ENCODE results near the gene KCNMA1. TPM values are rescaled to one million over a fixed set of nuclear protein-coding genes. Genes with fewer than 3 reads are reported as not detected.

Gene KCNMA1
- total RNA-seq, 1 experiment from 2014 or later = 20.7 TPM

DNA sequence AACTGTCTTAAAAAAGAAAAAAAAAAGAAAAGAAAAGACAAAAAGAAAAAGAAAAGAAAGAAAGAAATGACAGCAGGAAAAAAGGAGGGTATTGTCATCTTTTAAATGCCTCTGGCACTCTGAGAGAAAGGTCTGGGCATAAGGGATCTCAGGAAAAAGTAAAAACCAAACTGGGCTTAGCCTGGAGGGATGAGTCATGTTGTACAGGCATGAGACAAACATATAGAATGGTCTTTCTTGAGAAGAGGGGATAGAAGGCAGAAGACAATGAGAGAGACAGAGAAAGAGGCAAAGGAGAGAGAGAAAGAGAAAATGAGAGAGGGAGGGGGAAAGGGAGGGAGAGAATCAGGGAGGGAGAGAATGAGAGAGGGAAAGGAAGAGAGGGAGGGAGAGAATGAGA is 32.3 kb upstream of the KCNMA1 start:
- Mint-ChIP-seq H3K27me3 (ENCODE audit: insufficient read depth, unreplicated experiment) (peaks cover 6% of the 10 kb centered on the region), H3K36me3 (ENCODE audit: insufficient read depth, unreplicated experiment) (no peaks in the 10 kb centered on the region), H3K4me1 (ENCODE audit: low read depth, unreplicated experiment) (peaks cover 6% of the 10 kb centered on the region), H3K27ac (ENCODE audit: unreplicated experiment) (no peak overlapping the region), H3K9me3 (ENCODE audit: unreplicated experiment) (no peaks in the 10 kb centered on the region), H3K4me3 (ENCODE audit: unreplicated experiment) (no peak overlapping the region)
- Histone ChIP-seq H3K4me1 (no peaks in the 10 kb centered on the region), H3K4me3 (ENCODE audit: low read depth, low read length) (no peak overlapping the region), H3K27me3 (replicated peaks; ENCODE audit: control insufficient read depth, insufficient read depth, low read length) (peaks cover 2% of the 10 kb centered on the region; the same call in 1 of the 2 replicates), H3K36me3 (ENCODE audit: control insufficient read depth, insufficient read depth, low read length) (no peaks in the 10 kb centered on the region), H3K9me3 (no peaks in the 10 kb centered on the region)
- TF ChIP-seq, protein P1, sequence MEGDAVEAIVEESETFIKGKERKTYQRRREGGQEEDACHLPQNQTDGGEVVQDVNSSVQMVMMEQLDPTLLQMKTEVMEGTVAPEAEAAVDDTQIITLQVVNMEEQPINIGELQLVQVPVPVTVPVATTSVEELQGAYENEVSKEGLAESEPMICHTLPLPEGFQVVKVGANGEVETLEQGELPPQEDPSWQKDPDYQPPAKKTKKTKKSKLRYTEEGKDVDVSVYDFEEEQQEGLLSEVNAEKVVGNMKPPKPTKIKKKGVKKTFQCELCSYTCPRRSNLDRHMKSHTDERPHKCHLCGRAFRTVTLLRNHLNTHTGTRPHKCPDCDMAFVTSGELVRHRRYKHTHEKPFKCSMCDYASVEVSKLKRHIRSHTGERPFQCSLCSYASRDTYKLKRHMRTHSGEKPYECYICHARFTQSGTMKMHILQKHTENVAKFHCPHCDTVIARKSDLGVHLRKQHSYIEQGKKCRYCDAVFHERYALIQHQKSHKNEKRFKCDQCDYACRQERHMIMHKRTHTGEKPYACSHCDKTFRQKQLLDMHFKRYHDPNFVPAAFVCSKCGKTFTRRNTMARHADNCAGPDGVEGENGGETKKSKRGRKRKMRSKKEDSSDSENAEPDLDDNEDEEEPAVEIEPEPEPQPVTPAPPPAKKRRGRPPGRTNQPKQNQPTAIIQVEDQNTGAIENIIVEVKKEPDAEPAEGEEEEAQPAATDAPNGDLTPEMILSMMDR (IDR thresholded peaks at IDR 0.05; ENCODE audit: insufficient read depth in 1 of 2, low read depth in 1 of 2, low read length in 1 of 2, severe bottlenecking in 1 of 2, unreplicated experiment in 1 of 2) = no peak
- no peak for DNase-seq
- CTCF ChIA-PET = no interaction called here
- intact Hi-C loops (cut with micrococcal nuclease; ENCODE audit: unreplicated experiment) = no loop called here
- POLR2A ChIA-PET = no interaction called here
- no TSS peak for BruUV-seq (replicated peaks)

DNA sequence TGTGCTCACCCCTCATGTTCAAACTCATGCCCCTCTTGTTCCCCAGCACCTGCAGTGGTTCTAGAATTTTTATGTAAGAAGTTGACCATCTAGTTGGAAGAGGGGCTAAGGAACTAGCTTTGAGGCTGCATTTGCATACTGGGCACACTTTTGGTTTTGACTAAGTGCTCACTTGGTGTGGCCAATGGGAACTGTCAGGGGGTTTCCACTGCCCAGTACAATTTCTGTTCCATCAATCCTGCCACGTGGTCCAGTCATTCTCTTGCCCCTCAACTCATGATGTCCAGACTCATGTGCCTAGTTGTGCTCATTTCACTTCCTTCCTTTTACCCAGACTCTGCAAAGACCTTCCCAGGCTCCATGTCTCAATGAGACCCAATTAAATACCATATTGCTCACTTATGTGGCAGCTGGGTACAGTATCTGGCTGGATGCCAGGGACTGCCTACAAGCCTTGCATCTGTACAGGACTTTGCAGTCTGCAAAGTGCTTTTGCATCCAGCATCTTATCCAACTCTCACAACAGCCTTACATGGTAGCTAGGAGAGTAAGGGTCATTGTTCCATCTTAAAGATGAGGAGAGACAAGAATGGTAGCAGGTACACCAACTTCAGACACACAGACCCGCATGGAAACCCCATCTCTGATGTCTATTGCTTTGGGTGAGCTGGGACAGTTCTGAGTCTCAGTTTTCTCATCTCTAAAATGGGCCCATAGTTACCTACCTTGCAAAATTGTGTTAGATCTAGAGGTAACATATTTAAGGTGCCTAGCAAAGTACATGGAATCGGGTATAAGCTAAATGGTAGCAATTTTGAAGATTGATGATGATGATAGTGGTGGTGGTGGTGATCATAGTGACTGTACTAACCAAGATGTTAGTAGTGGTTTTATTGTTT is 30.1 kb upstream of the KCNMA1 start:
- no peak overlapping the region for H3K4me3 Mint-ChIP-seq (ENCODE audit: unreplicated experiment)
- 0 out of 2 replicates have a peak, but pooled peaks cover 3% of the 10 kb centered on the region for H3K4me1 ChIP-seq
- H3K27ac Mint-ChIP-seq (ENCODE audit: unreplicated experiment) = no peak overlapping the region
- H3K4me3 ChIP-seq (ENCODE audit: low read depth, low read length) = no peak overlapping the region
- peaks cover 6% of the 10 kb centered on the region for H3K27me3 Mint-ChIP-seq (ENCODE audit: insufficient read depth, unreplicated experiment)
- TF ChIP-seq, protein P1 (IDR thresholded peaks at IDR 0.05; ENCODE audit: insufficient read depth in 1 of 2, low read depth in 1 of 2, low read length in 1 of 2, severe bottlenecking in 1 of 2, unreplicated experiment in 1 of 2) = no peak
- ChIA-PET CTCF (no interaction called here), POLR2A (no interaction called here)
- no TSS peak for BruUV-seq (replicated peaks)
- H3K9me3 ChIP-seq = no peaks in the 10 kb centered on the region
- no peaks in the 10 kb centered on the region for H3K9me3 Mint-ChIP-seq (ENCODE audit: unreplicated experiment)
- H3K36me3 Mint-ChIP-seq (ENCODE audit: insufficient read depth, unreplicated experiment) = no peaks in the 10 kb centered on the region
- DNase-seq = no peak
- no peaks in the 10 kb centered on the region for H3K36me3 ChIP-seq (ENCODE audit: control insufficient read depth, insufficient read depth, low read length)
- H3K27me3 ChIP-seq (replicated peaks; ENCODE audit: control insufficient read depth, insufficient read depth, low read length) = peaks cover 2% of the 10 kb centered on the region; the same call in 1 of the 2 replicates
- intact Hi-C loops (cut with micrococcal nuclease; ENCODE audit: unreplicated experiment) = no loop called here
- peaks cover 18% of the 10 kb centered on the region for H3K4me1 Mint-ChIP-seq (ENCODE audit: low read depth, unreplicated experiment)

- intact Hi-C loops (cut with micrococcal nuclease; ENCODE audit: unreplicated experiment) = no loop called here
- H3K9me3 Mint-ChIP-seq (ENCODE audit: unreplicated experiment) = no peaks in the 10 kb centered on the region
- TF ChIP-seq, protein P1 (IDR thresholded peaks at IDR 0.05; ENCODE audit: insufficient read depth in 1 of 2, low read depth in 1 of 2, low read length in 1 of 2, severe bottlenecking in 1 of 2, unreplicated experiment in 1 of 2) = no peak
- no peak overlapping the region for H3K4me3 Mint-ChIP-seq (ENCODE audit: unreplicated experiment)
- H3K36me3 Mint-ChIP-seq (ENCODE audit: insufficient read depth, unreplicated experiment) = no peaks in the 10 kb centered on the region
- no peak overlapping the region for H3K4me3 ChIP-seq (ENCODE audit: low read depth, low read length)
- ChIA-PET POLR2A (no interaction called here), CTCF (no interaction called here)
- peaks cover 2% of the 10 kb centered on the region; the same call in 1 of the 2 replicates for H3K27me3 ChIP-seq (replicated peaks; ENCODE audit: control insufficient read depth, insufficient read depth, low read length)
- H3K4me1 Mint-ChIP-seq (ENCODE audit: low read depth, unreplicated experiment) = peaks cover 18% of the 10 kb centered on the region
- peaks cover 6% of the 10 kb centered on the region for H3K27me3 Mint-ChIP-seq (ENCODE audit: insufficient read depth, unreplicated experiment)
- no TSS peak for BruUV-seq (replicated peaks)
- no peaks in the 10 kb centered on the region for H3K9me3 ChIP-seq
- no peaks in the 10 kb centered on the region for H3K36me3 ChIP-seq (ENCODE audit: control insufficient read depth, insufficient read depth, low read length)
- DNase-seq = no peak
- no peak overlapping the region for H3K27ac Mint-ChIP-seq (ENCODE audit: unreplicated experiment)
- H3K4me1 ChIP-seq = 0 out of 2 replicates have a peak, but pooled peaks cover 3% of the 10 kb centered on the region
These were observed 29.2 kb upstream of the KCNMA1 start for GRCh38 chr10:77666821-77667220.
